ENCODE results near the gene PPEF2. TPM values are rescaled to one million over a fixed set of nuclear protein-coding genes. Genes with fewer than 3 reads are reported as not detected.
"Not testable (repeated sequence)": the region's sequence is repeated elsewhere in the genome, so short reads cannot be mapped to it uniquely, and the experiment has no call there.

PPEF2 gene
- polyA plus RNA-seq, 3 donors from 2014 or later: not detected

DNA sequence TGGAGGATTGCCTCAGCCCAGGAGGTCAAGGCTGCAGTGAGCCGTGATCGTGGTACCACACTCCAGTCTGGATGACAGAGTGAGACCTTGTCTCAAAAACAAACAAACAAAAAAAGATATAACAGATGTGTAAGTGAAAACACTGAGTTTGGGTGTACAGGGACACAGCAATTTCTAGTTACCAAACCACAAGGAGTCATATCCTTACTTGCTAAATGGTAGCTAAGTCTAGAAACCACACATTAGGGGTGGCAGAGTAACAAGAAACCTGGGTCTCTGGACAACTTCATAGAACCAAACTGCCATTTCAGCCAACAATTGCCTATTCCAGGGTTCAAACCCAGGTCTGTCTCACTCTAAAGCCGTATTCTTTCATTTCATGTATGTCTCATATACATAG is 20.8 kb downstream of the PPEF2 start:
- DNase-seq: no peak
- Mint-ChIP-seq H3K9me3 (no peaks in the 10 kb centered on the region), H3K27me3 (ENCODE audit: low read depth in 3 of 3) (peaks cover 0 to 3% (median 1%) of the 10 kb centered on the region in 3 donors), H3K27ac (no peak overlapping the region), H3K36me3 (no peaks in the 10 kb centered on the region), H3K4me3 (no peak overlapping the region), H3K4me1 (no peaks in the 10 kb centered on the region)

DNA sequence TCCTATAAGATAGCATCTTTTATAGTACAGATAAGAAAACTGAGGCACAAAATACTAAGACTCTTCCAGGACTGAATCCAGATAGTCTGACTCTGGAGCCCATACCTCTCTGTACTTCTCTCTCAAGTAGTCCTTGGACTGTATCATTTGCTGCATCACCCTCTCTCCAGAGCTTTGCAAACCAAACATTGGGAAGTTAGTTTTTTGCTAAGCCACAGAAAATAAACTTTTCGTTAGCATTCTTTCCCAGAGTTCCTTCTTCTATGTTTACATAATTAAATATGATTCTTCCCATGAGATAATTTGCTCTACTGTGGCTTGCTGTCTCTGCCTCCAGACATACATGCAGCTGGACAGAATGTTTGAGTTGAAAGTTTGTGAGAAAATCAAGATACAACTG is 22.0 kb downstream of the PPEF2 start:
- Mint-ChIP-seq H3K4me3 (no peak overlapping the region), H3K4me1 (no peaks in the 10 kb centered on the region), H3K36me3 (no peaks in the 10 kb centered on the region), H3K27me3 (ENCODE audit: low read depth in 3 of 3) (peaks cover 0 to 7% (median 1%) of the 10 kb centered on the region in 3 donors), H3K27ac (no peak overlapping the region), H3K9me3 (no peaks in the 10 kb centered on the region)
- DNase-seq: no peak

DNA sequence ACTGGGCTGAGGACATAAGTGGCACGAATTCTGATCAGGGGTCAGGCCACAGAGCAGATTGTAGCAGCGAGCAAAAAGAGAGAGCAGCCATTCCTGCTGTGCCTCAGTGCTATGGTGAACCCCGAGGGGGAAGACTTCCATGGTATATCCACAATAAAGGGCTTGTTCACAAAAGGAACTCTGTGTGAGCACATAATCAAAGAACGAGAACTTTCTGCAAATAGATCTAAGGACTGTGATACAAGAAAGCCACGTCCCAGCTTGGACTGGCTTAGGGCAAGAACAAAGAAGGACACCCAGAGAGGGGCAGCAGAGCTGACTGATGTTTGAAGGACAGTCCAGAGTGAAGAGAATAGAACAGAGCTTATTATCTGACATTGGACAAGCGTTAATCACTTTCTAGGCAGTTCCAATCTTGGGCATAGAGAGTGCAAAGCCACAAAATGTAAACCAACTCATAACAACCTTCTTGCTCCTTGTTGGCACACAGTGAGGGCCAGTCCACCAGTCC is 24.0 kb downstream of the PPEF2 start:
- DNase-seq: no peak
- Mint-ChIP-seq H3K4me1 (no peaks in the 10 kb centered on the region), H3K4me3 (no peak overlapping the region), H3K9me3 (no peaks in the 10 kb centered on the region), H3K27me3 (ENCODE audit: low read depth in 3 of 3) (peaks cover 0 to 7% (median 1%) of the 10 kb centered on the region in 3 donors), H3K36me3 (no peaks in the 10 kb centered on the region), H3K27ac (no peak overlapping the region)

DNA sequence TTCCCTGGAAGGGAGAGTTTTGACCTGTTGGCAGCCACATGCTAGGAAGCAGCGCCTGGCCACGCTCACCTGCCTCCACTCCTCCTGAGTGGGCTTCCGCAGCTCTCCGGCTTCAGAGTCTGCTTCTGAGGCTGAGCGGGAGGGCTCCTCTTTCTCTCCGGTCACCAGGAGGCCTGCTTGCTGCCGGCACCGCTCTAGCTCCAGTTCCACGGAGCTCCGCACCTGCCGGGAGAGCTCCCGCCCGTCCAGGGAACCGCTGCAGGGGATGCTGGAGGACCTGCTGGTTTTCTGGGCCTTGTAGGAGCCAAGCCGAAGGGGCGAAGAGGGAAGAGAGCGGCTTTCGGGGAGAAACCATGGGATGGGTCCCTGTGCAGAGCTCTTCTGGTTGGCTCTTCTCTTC is 26.0 kb downstream of the PPEF2 start:
- no peak for DNase-seq

DNA sequence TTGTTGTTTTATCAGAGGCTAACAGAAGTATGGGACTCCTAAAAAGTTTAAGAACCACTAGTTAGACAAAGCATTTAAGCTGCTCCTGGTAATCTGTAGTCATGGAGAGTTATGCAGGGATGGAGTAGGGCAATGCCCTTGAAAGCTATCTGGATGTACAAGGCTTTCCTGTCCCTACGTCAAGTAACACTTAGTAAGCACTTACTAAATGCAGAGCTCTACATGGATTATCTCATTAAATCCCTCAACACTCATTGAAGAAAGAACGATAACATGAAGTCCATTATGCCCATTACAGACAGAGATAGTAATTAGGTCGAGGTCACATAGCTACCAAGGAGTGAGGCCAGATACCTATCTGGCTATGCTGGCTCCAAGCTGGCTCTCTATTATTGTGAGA is 33.2 kb downstream of the PPEF2 start:
- H3K27ac Mint-ChIP-seq: no peak overlapping the region
- H3K9me3 Mint-ChIP-seq: no peaks in the 10 kb centered on the region
- H3K4me1 Mint-ChIP-seq: no peaks in the 10 kb centered on the region
- no peak overlapping the region for H3K4me3 Mint-ChIP-seq
- H3K27me3 Mint-ChIP-seq (ENCODE audit: low read depth in 3 of 3): peaks cover 0 to 2% (median 0%) of the 10 kb centered on the region in 3 donors
- no peaks in the 10 kb centered on the region for H3K36me3 Mint-ChIP-seq
- DNase-seq: no peak

More for the DNA sequence above, 26.0 kb downstream of the PPEF2 start:
- Mint-ChIP-seq H3K9me3 (no peaks in the 10 kb centered on the region), H3K36me3 (no peaks in the 10 kb centered on the region), H3K4me1 (no peaks in the 10 kb centered on the region), H3K4me3 (no peak overlapping the region), H3K27me3 (ENCODE audit: low read depth in 3 of 3) (peaks cover 0 to 4% (median 1%) of the 10 kb centered on the region in 3 donors), H3K27ac (no peak overlapping the region)

DNA sequence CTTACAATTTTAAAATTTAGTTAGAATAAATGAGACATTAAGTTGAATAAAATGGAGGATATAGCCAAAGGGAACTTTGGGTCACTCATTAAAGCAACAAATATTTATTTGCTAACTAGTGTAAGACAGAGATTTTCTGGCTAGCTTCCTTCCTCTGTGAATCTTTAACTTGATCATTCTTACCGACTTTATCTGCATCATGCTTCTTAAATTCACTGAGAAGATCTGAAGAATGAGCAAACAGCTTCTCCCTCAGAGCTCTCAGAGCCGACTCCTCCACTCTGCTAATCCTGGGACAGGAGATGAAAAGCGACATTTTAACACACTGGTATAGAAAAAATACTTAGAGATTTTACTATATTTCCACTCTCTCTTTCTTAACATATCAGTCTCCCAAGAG is 35.1 kb downstream of the PPEF2 start:
- no peaks in the 10 kb centered on the region for H3K4me1 Mint-ChIP-seq
- peaks cover 0 to 6% (median 0%) of the 10 kb centered on the region in 3 donors for H3K27me3 Mint-ChIP-seq (ENCODE audit: low read depth in 3 of 3)
- no peaks in the 10 kb centered on the region for H3K9me3 Mint-ChIP-seq
- no peaks in the 10 kb centered on the region for H3K36me3 Mint-ChIP-seq
- no peak overlapping the region for H3K27ac Mint-ChIP-seq
- H3K4me3 Mint-ChIP-seq: no peak overlapping the region
- no peak for DNase-seq

DNA sequence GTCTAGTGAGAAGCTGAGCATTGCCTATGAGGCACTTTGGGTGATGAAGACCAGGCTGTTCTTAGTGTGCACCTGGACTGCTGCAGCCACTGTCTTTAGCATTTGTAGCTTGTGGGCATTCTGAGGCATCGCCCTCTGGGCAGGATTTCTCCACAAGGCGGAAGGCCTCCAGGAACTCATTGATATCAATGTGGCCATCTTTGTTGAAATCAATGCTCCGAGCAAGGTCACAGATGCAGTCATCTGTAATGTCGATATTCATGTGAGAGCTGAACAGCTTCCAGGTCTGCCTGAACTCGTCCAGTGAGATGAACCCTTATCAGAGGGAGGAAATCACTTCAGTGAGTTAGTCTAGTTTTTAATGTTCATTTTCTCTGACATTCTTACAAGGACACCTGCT is 41.6 kb downstream of the PPEF2 start:
- Mint-ChIP-seq H3K9me3 (no peaks in the 10 kb centered on the region), H3K27me3 (ENCODE audit: low read depth in 3 of 3) (peaks cover 0 to 11% (median 2%) of the 10 kb centered on the region in 3 donors), H3K27ac (no peak overlapping the region), H3K4me3 (no peak overlapping the region), H3K4me1 (no peaks in the 10 kb centered on the region), H3K36me3 (no peaks in the 10 kb centered on the region)
- DNase-seq: no peak

DNA sequence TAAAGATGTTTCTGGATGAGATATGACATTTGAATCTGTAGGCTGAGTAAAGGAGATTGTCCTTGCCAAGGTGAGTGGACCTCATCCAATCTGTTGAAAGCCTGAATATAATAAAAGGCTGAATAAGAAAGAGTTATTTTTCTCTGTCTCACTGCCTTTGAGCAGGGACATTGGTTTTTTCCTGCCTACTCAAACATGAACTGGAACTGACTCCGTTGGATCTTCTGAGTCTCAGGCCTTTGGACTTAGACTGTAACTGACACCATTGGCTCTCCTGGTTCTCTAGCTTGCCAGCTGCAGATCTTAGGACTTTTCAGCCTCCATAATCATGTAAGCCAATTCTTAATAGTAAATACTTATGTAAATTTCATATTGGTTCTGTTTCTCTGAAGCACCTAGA is 43.5 kb downstream of the PPEF2 start:
- no peak overlapping the region for H3K4me3 Mint-ChIP-seq
- H3K9me3 Mint-ChIP-seq: no peaks in the 10 kb centered on the region

DNA sequence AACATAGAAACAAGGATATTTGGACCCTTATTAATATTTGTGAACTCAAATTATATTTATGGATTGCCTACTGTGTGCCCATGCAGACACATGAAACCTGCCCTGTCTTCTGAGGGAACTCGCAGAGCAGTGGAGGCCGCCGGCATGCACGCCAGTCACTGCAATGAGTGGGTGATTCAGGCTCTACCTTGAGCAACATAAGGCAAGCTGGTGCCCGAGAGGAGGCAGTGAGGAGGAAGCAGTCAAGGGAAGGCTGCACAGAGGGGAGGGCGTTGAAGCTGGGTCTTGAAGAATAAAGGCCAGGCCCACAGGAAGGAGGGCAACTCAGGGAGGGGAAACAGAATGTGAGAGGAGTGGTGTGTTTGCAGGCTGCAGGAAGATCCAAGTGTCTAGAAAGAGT is 52.8 kb downstream of the PPEF2 start:
- no peaks in the 10 kb centered on the region for H3K9me3 Mint-ChIP-seq
- no peaks in the 10 kb centered on the region for H3K4me1 Mint-ChIP-seq
- no peaks in the 10 kb centered on the region for H3K36me3 Mint-ChIP-seq
- no peak overlapping the region for H3K4me3 Mint-ChIP-seq
- no peak for DNase-seq
- H3K27me3 Mint-ChIP-seq (ENCODE audit: low read depth in 3 of 3): peaks cover 0 to 6% (median 0%) of the 10 kb centered on the region in 3 donors
- no peak overlapping the region for H3K27ac Mint-ChIP-seq

More for the DNA sequence above, 43.5 kb downstream of the PPEF2 start:
- H3K36me3 Mint-ChIP-seq: no peaks in the 10 kb centered on the region
- no peaks in the 10 kb centered on the region for H3K4me1 Mint-ChIP-seq
- no peak overlapping the region for H3K27ac Mint-ChIP-seq
- peaks cover 0 to 11% (median 4%) of the 10 kb centered on the region in 3 donors for H3K27me3 Mint-ChIP-seq (ENCODE audit: low read depth in 3 of 3)
- DNase-seq: no peak

DNA sequence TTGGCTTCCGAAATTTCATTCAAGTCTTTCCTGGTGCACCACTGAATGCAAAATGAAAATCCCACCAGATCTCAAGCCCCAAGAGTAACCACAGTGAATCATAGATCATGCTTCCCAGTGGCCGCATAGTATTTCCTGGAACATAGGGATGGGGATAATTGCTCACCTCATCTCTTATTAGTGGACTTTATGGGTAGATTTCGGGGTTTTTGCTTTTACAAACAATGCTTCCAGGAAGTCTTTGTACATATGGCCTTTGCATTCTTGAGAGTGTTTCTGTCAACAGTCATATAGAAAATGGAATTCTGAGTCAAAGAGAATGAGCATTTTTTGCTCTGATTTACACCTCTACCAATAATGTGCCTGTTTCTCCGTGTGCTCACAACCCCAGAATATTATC is 53.4 kb downstream of the PPEF2 start:
- Mint-ChIP-seq H3K27me3 (ENCODE audit: low read depth in 3 of 3) (peaks cover 0 to 6% (median 0%) of the 10 kb centered on the region in 3 donors), H3K27ac (no peak overlapping the region), H3K36me3 (no peaks in the 10 kb centered on the region), H3K4me1 (no peaks in the 10 kb centered on the region), H3K9me3 (no peaks in the 10 kb centered on the region), H3K4me3 (no peak overlapping the region)
- DNase-seq: no peak

DNA sequence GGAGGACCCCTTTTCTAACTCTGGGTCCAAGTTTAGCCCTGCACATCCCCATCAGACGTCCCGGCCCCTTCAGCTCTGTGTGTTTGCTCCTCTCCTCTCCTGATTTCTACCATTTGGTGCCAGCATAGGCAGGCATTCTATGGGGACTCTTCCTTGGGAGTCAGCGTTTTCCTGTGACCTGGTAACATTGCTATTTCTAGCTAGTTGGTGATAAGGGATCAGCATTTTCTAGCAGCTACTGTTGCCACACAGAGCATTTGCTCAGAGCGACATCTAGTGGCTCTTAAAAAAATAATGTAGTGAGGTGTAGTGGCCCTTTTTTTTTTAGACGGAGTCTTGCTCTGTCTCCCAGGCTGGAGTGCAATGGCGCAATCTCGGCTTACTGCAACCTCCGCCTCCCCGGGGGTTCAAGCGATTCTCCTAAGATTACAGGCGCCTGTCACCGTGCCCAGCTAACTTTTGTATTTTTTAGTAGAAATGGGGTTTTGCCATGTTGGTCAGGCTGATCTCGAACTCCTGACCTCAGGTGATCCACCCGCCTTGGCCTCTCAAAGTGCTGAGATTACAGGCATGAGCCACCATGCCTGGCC is 54.0 kb downstream of the PPEF2 start:
- H3K4me3 Mint-ChIP-seq; H3K27me3 Mint-ChIP-seq (ENCODE audit: low read depth in 3 of 3); H3K36me3 Mint-ChIP-seq; H3K9me3 Mint-ChIP-seq; H3K4me1 Mint-ChIP-seq: not testable (repeated sequence)
- H3K27ac Mint-ChIP-seq: peak overlapping the region in 1 of 6 donors; percentile 75
- peak; percentile 10 to 47 (median 42) for DNase-seq

DNA sequence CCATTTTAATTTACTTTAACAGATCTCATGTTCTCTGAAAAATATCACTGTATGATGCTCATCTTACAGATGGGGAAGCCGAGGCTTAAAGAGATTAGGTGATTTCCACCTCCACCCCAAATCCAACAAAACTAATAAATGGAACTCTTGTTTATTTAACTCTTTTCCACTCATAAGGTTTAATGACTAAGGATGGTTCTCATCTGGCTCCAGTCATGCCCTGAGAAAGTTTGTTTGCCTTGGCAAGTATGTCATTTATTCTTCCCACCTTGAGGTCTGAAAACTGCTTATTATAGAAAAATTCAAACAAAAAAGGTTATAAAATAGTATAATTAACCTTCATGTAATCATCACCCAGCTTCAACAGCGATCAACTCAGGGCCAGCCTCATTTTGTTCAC is 56.3 kb downstream of the PPEF2 start:
- no peak for DNase-seq
- H3K9me3 Mint-ChIP-seq: no peaks in the 10 kb centered on the region
- peaks cover 0 to 1% (median 0%) of the 10 kb centered on the region in 3 donors for H3K27me3 Mint-ChIP-seq (ENCODE audit: low read depth in 3 of 3)
- H3K4me1 Mint-ChIP-seq: no peaks in the 10 kb centered on the region
- no peaks in the 10 kb centered on the region for H3K36me3 Mint-ChIP-seq
- no peak overlapping the region for H3K4me3 Mint-ChIP-seq
- no peak overlapping the region for H3K27ac Mint-ChIP-seq

DNA sequence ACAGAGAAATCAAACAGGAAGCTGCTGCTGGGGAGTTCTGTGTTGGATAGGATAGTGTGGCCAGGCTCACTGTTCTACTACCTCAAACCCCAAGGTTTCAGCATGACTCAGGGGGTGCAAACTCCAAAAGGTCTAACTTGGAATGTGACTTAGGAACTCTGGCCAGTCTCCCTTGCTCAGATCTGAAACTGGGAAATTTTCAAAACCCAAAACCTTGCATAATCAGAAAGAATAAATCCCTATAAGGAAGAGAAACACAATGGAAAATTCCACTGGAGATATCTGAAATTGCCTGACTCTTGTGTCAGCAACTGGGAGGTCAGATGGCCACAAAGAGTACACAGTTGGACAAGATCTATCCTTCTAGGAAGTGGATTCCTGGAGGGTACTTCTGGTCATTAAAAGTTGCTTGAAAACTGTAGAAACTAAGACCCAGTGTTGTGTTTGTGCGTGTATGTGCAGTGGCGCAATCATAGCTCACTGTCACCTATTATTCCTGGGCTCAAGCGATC is 58.0 kb downstream of the PPEF2 start:
- no peaks in the 10 kb centered on the region for H3K4me1 Mint-ChIP-seq
- H3K27me3 Mint-ChIP-seq (ENCODE audit: low read depth in 3 of 3): peaks cover 0 to 2% (median 1%) of the 10 kb centered on the region in 3 donors
- DNase-seq: no peak
- H3K36me3 Mint-ChIP-seq: no peaks in the 10 kb centered on the region
- H3K9me3 Mint-ChIP-seq: no peaks in the 10 kb centered on the region
- H3K27ac Mint-ChIP-seq: no peak overlapping the region
- H3K4me3 Mint-ChIP-seq: no peak overlapping the region

DNA sequence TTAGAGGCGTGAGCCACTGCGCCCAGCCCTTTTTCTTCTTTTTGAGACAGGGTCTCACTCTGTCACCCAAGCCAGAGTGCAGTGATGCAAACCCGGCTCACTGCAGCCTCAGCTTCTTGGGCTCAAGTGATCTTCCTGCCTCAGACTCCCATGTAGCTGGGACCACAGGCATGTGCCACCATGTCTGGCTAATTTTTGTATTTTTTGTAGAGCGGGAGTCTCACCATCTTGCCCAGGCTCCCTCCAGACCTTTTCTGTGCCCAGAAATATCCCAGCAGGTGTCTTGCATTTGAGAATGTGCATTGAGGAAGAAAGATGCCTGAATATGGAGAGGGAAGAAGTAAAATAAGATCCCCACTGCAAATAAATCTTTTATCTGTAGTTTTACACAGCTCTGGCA is 58.7 kb downstream of the PPEF2 start:
- H3K4me3 Mint-ChIP-seq: no peak overlapping the region
- H3K4me1 Mint-ChIP-seq: no peaks in the 10 kb centered on the region
- H3K36me3 Mint-ChIP-seq: no peaks in the 10 kb centered on the region
- H3K9me3 Mint-ChIP-seq: no peaks in the 10 kb centered on the region
- H3K27ac Mint-ChIP-seq: no peak overlapping the region
- peaks cover 0 to 2% (median 1%) of the 10 kb centered on the region in 3 donors for H3K27me3 Mint-ChIP-seq (ENCODE audit: low read depth in 3 of 3)
- no peak for DNase-seq

Data from immature natural killer cell (primary cell).